ENCODE results near the gene TRAF5.
"Not testable (repeated sequence)": the region's sequence is repeated elsewhere in the genome, so short reads cannot be mapped to it uniquely, and the experiment has no call there.

Gene TRAF5

GRCh38 chr1:211348547-211348946 lies 21.9 kb downstream of the TRAF5 start:
- Histone ChIP-seq H3F3A (ENCODE audit: low read depth) (peaks cover 8% of the 10 kb centered on the region), H3K4me3 (ENCODE audit: low read length, poor library complexity, severe bottlenecking) (no peak overlapping the region), H3K79me2 (ENCODE audit: insufficient read depth, low read length) (peaks cover 96% of the 10 kb centered on the region)

GRCh38 chr1:211349741-211350140 lies 23.1 kb downstream of the TRAF5 start:
- TF ChIP-seq CTCF (conservative IDR thresholded peaks at IDR 0.05; ENCODE audit: low read length) (no peak), EZH2phosphoT487 (IDR thresholded peaks at IDR 0.05; ENCODE audit: borderline replicate concordance) (no peak)
- Histone ChIP-seq H3K4me1 (ENCODE audit: insufficient read depth, low read length, poor library complexity, severe bottlenecking) (peaks cover 53% of the 10 kb centered on the region), H3K4me3 (ENCODE audit: low read length, poor library complexity, severe bottlenecking) (no peak overlapping the region), H3K9ac (ENCODE audit: low read depth, low read length, poor library complexity, severe bottlenecking) (no peak overlapping the region), H4K20me1 (ENCODE audit: insufficient read depth, low read length, poor library complexity, severe bottlenecking) (peaks cover 32% of the 10 kb centered on the region), H3F3A (ENCODE audit: low read depth) (peaks cover 8% of the 10 kb centered on the region), H3K27me3 (ENCODE audit: insufficient read depth, low read length, poor library complexity, severe bottlenecking) (no peaks in the 10 kb centered on the region), H2AFZ (ENCODE audit: low read length) (no peak overlapping the region), H3K4me2 (ENCODE audit: low read depth, low read length, poor library complexity, severe bottlenecking) (no peak overlapping the region), H3K36me3 (ENCODE audit: insufficient read depth, low read length) (peaks cover 46% of the 10 kb centered on the region; the same call in 1 of the 2 replicates), H3K79me2 (ENCODE audit: insufficient read depth, low read length) (peaks cover 96% of the 10 kb centered on the region), H3K9me2 (replicated peaks; ENCODE audit: low read depth, low read length) (no peaks in the 10 kb centered on the region), H3K9me3 (ENCODE audit: insufficient read depth, low read depth, low read length) (peaks cover 10% of the 10 kb centered on the region; the same call in 1 of the 2 replicates)

More at GRCh38 chr1:211348547-211348946, 21.9 kb downstream of the TRAF5 start:
- TF ChIP-seq EZH2phosphoT487 (IDR thresholded peaks at IDR 0.05; ENCODE audit: borderline replicate concordance) (no peak), CTCF (conservative IDR thresholded peaks at IDR 0.05; ENCODE audit: low read length) (no peak)
- no peak overlapping the region for H3K9ac ChIP-seq (ENCODE audit: low read depth, low read length, poor library complexity, severe bottlenecking)
- peaks cover 44% of the 10 kb centered on the region for H4K20me1 ChIP-seq (ENCODE audit: insufficient read depth, low read length, poor library complexity, severe bottlenecking)
- H3K36me3 ChIP-seq (ENCODE audit: insufficient read depth, low read length), result peaks cover 45% of the 10 kb centered on the region; the same call in 1 of the 2 replicates
- H3K27me3 ChIP-seq (ENCODE audit: insufficient read depth, low read length, poor library complexity, severe bottlenecking), result no peaks in the 10 kb centered on the region
- no peak overlapping the region for H2AFZ ChIP-seq (ENCODE audit: low read length)
- no peak overlapping the region for H3K4me2 ChIP-seq (ENCODE audit: low read depth, low read length, poor library complexity, severe bottlenecking)
- H3K4me1 ChIP-seq (ENCODE audit: insufficient read depth, low read length, poor library complexity, severe bottlenecking), result peaks cover 49% of the 10 kb centered on the region
- peaks cover 10% of the 10 kb centered on the region; the same call in 1 of the 2 replicates for H3K9me3 ChIP-seq (ENCODE audit: insufficient read depth, low read depth, low read length)
- no peaks in the 10 kb centered on the region for H3K9me2 ChIP-seq (replicated peaks; ENCODE audit: low read depth, low read length)

GRCh38 chr1:211352055-211352454 lies 25.4 kb downstream of the TRAF5 start:
- H3K4me1 ChIP-seq (ENCODE audit: insufficient read depth, low read length, poor library complexity, severe bottlenecking), result peaks cover 39% of the 10 kb centered on the region
- not testable (repeated sequence) for H3K27me3 ChIP-seq (ENCODE audit: insufficient read depth, low read length, poor library complexity, severe bottlenecking); H3F3A ChIP-seq (ENCODE audit: low read depth); H4K20me1 ChIP-seq (ENCODE audit: insufficient read depth, low read length, poor library complexity, severe bottlenecking); H3K9me3 ChIP-seq (ENCODE audit: insufficient read depth, low read depth, low read length); H3K4me3 ChIP-seq (ENCODE audit: low read length, poor library complexity, severe bottlenecking); H3K9ac ChIP-seq (ENCODE audit: low read depth, low read length, poor library complexity, severe bottlenecking); H3K9me2 ChIP-seq (replicated peaks; ENCODE audit: low read depth, low read length); H3K4me2 ChIP-seq (ENCODE audit: low read depth, low read length, poor library complexity, severe bottlenecking); H2AFZ ChIP-seq (ENCODE audit: low read length)
- peaks cover 94% of the 10 kb centered on the region for H3K79me2 ChIP-seq (ENCODE audit: insufficient read depth, low read length)
- peaks cover 56% of the 10 kb centered on the region; the same call in 1 of the 2 replicates for H3K36me3 ChIP-seq (ENCODE audit: insufficient read depth, low read length)

GRCh38 chr1:211352465-211352864 lies 25.8 kb downstream of the TRAF5 start:
- Histone ChIP-seq H4K20me1 (ENCODE audit: insufficient read depth, low read length, poor library complexity, severe bottlenecking) (peaks cover 6% of the 10 kb centered on the region), H2AFZ (ENCODE audit: low read length) (no peak overlapping the region), H3K4me3 (ENCODE audit: low read length, poor library complexity, severe bottlenecking) (peak overlapping the region; percentile 61), H3F3A (ENCODE audit: low read depth) (peaks cover 8% of the 10 kb centered on the region), H3K79me2 (ENCODE audit: insufficient read depth, low read length) (peaks cover 90% of the 10 kb centered on the region), H3K9me3 (ENCODE audit: insufficient read depth, low read depth, low read length) (peaks cover 10% of the 10 kb centered on the region; the same call in 1 of the 2 replicates), H3K9ac (ENCODE audit: low read depth, low read length, poor library complexity, severe bottlenecking) (peak overlapping the region; percentile 32), H3K27me3 (ENCODE audit: insufficient read depth, low read length, poor library complexity, severe bottlenecking) (no peaks in the 10 kb centered on the region), H3K36me3 (ENCODE audit: insufficient read depth, low read length) (peaks cover 56% of the 10 kb centered on the region; the same call in 1 of the 2 replicates), H3K4me1 (ENCODE audit: insufficient read depth, low read length, poor library complexity, severe bottlenecking) (peaks cover 35% of the 10 kb centered on the region), H3K4me2 (ENCODE audit: low read depth, low read length, poor library complexity, severe bottlenecking) (peak overlapping the region; percentile 79), H3K9me2 (replicated peaks; ENCODE audit: low read depth, low read length) (no peaks in the 10 kb centered on the region)
- TF ChIP-seq EZH2phosphoT487 (IDR thresholded peaks at IDR 0.05; ENCODE audit: borderline replicate concordance), result no peak
